Measurements from ENCODE around the gene NELL1.

Gene NELL1

DNA sequence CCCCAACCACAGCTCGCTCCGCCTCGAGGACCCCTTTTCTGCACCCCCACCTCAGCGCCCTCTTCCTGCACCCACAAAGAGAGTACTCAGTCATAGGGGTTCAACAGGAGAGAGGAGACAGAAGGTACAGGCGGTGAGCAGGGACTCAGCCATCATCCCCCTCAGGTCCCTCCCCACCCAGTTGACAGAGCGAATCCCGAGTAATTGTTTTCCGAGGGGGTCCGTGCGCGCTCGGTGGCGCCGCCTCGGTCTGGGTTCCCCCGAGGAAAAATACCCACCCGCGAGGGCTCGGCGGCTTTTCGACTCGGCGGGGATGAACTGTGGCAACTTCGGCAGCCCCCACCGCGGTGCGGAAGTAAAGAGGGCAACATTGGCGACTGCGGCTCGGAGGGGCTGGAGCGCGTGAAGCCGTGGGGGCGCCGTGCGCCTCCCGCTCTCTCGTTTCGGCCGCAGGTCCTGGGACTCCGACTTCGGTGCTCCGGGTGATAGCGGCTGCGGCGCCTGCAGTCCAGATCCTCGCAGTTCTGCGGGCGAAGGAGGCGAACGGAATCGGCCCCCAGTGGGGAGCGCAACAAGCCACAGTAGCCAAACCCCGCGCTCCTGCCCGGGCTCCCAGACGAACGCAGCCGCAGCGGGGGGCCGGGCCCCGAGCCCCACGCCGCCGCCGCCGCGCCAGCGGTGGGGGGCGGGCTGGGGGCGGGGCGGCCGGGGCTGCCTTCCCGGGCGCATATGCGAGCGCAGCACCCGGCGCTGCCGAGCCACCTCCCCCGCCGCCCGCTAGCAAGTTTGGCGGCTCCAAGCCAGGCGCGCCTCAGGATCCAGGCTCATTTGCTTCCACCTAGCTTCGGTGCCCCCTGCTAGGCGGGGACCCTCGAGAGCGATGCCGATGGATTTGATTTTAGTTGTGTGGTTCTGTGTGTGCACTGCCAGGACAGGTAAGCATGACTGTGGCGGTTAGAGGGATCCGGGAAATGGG, at the start of gene NELL1:
NELL1 (plus strand) TSS at position 743 of the 976 bp plus-strand sequence.
- in situ Hi-C loops (cut with MboI; ENCODE audit: low sequenced_read_pairs), result no loop called here

DNA sequence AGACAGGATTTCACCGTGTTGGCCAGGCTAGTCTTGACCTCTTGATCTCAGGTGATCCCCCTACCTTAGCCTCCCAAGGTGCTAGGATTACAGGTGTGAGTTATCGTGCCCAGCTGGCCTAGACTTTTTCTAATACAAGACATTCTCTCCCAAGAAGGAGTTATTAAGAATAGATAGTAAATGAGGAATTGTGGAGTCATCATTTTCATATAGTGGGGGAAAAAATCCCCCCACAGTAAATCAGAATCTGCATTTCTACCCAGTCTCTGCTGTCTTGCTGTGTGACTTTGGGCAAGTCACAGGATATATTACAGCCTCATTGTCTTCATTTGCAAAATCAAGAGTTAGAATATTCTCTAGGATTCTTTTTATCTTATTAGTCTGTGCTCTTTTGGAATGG, 48.4 kb upstream of the NELL1 start:
- in situ Hi-C loops (cut with MboI; ENCODE audit: low sequenced_read_pairs), result no loop called here

DNA sequence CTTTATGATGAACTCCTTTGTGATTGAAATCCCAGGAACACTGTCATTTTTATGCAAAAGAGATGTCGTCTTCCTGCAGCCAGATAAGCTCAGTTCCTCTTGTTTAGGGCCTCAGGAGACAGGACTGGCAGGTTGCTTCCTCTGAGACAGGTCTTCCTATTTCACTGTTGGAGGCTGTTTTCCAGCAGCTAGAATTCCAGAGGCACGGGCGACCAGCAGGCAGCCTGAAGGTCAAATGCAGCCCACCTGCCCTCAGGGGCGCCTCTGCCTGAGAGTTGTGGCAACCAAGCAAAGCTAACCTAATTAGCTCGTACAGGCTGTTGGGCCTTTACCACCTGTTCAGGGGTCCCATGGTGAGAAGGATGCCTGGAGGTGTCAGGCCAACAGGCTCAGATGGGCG, 47.7 kb upstream of the NELL1 start:
- in situ Hi-C loops (cut with MboI; ENCODE audit: low sequenced_read_pairs), result no loop called here

DNA sequence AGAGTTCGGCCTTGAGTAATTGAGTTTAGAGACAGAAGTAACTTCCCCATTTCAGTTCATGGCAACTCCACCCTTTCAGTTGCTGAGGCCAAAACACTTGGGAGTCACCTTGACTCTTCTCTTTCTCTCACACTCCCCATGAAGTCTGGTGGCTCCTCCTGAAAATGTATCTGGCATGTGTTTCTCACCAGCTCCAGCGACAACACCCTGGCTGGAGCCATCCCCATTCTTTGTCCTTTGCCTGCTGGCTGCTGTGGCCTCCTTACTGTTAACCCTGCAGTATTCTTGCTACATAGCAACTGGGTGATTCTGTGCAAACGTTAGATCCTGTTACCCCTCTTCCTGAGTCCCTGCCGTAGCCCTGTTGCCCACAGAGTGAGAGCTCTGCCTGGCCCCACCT, 46.1 kb upstream of the NELL1 start:
- in situ Hi-C loops (cut with MboI; ENCODE audit: low sequenced_read_pairs), result no loop called here

DNA sequence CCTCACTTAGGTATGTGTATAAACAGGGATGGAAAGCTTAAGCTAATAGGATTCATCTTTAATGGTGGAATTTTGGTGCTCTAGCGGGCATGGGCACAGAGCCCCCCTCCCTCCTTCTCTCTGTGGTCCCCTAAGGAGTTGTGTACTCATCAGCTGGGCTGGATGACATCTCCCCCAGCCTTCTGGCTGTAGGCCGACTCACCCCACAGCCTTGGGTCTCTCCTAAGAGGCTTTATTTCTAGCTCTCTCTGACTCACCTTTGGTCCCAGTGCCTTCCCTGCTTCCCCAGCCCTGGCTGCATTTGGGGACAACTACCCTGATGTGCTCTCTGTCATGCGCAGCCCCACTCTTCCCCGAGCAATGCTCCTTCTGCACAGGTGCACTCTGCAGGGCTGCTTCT, 43.1 kb upstream of the NELL1 start:
- in situ Hi-C loops (cut with MboI; ENCODE audit: low sequenced_read_pairs), result no loop called here

DNA sequence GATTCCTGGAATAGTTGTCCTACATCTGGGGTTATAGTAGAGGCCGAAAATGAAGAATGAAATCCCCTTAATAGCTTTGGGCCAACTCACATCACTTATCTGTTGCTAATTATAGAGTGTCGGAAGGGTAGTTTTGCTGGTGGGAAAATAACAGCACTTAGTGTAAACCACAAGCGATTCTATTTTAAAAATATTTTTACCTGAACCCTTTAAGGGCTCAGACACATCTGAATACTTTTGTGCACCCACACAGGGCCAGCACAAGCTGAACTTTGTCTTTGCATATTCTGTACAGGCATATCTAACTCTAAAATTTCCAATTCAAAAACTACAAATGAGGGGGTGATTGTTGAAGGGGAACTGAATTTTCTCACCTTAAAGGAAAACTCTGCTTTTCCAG, 42.4 kb upstream of the NELL1 start:
- in situ Hi-C loops (cut with MboI; ENCODE audit: low sequenced_read_pairs), result no loop called here

DNA sequence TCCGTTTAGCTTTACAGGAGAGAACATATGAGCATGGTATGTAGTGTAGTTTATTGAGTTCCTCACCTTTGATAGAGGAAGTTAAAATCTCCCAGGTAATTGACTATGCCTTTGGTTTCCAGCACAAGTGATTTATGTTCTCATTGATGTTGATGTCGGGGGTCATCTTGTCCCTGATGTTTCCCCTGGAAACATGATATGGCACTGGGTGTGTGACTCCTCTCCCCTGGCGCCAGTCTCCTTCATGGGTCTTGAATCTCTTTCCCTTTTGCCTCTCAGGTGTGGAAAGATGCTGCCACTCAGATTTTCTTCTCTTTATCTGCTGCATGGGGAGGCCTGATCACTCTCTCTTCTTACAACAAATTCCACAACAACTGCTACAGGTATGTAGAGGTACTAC, 41.7 kb upstream of the NELL1 start:
- in situ Hi-C loops (cut with MboI; ENCODE audit: low sequenced_read_pairs), result no loop called here

DNA sequence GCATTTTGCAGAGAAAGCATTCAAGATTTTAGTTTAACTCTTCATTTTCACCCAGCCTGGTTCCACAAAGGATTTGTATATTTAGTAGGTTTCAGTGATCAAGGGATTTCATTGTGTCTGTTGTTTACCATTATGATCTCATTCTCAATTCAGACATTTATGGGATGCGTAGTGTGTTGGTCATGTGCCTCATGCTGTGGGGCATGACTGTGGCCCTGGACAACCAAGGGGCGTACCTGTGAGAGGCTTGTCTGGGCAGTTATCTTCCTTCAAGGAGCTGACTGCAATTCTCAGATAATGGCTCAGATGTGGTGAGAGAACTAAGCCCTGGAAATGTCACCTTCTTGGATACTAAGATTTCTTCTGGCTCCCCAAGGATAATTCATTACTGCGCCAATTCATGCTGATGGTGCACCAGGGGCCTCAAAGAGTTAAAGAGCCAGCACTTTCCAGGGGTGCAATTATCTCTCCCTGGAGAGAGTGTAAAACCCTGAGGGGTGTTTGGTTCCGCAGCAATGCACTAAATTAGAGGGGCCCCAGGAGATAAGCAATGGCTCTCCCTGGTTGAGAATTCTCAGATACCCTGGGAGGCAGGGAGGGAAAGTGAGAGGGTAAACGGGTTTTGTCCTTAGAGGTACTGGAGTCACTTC, 37.7 kb upstream of the NELL1 start:
- in situ Hi-C loops (cut with MboI; ENCODE audit: low sequenced_read_pairs), result no loop called here

DNA sequence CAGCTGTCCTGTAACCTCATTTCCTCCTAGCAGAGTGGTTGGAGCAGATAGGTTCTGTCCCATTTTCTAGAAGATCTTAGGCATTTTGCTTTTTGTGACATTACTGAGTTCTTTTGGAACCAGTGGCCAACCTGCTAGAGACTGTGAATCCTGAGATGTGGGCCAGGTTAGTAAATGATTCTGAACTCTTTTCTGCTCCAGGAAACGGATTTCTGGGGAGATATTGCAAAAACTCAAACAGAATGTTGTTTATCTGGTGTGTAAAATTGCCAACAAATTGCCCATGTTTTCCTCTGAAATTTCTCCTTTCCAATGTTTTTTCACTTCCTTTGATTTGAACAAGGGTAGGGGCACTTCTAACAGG, 37.2 kb upstream of the NELL1 start:
- in situ Hi-C loops (cut with MboI; ENCODE audit: low sequenced_read_pairs), result no loop called here

DNA sequence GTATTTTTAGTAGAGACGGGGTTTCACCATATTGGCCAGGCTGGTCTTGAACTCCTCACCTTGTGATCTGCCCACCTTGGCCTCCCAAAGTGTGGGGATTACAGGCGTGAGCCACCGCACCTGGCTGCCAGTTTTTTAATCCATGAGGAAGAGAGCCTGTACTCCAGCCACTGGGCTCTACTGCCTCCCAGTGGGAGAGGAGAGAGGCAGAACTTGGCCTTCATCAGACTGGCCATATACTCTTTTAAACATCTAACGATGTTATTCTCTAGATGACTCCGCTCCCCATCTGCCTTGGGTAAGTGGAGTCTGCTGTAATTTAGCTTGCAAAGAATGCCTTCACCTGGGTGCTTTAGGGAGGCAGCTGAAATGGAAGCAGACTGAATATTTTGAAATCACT, 35.3 kb upstream of the NELL1 start:
- in situ Hi-C loops (cut with MboI; ENCODE audit: low sequenced_read_pairs), result no loop called here

DNA sequence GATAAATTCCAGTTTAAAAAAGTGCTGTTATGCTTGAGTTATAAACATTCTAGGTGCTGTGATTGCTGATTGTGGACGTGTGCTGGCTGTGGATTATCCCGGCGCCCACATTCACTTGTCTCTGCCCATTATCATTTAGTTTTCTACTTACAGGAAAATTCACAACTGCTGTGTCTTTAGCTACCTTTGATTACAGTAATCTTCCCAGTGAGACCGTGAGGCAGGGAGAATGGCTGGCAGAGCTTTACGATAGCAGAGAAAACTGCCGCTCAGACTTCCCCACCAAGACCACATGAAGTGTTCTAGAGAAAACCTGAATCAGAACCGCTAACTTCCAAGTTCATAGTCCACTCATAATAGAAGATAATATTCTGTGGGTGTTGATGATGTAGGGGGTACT, 34.6 kb upstream of the NELL1 start:
- in situ Hi-C loops (cut with MboI; ENCODE audit: low sequenced_read_pairs), result no loop called here

DNA sequence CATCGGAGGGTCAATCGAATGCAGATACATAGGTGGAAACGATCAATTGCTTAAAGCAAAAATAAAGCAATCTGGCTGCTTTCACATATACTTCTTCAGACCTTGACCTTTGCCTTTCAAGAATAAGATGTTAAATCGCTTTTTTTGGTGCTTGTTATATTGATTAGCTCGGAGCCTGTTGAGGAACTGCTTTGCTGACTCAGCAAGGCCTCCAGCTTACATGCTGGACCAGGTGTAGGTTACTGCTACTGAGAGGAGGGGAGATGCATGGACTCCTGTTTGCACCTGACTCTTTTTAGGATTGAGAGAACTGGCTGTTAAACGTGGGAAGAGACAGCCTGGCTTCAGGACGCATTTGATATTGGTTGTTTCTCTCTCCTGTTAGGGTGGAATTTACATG, 31.3 kb upstream of the NELL1 start:
- in situ Hi-C loops (cut with MboI; ENCODE audit: low sequenced_read_pairs), result no loop called here

DNA sequence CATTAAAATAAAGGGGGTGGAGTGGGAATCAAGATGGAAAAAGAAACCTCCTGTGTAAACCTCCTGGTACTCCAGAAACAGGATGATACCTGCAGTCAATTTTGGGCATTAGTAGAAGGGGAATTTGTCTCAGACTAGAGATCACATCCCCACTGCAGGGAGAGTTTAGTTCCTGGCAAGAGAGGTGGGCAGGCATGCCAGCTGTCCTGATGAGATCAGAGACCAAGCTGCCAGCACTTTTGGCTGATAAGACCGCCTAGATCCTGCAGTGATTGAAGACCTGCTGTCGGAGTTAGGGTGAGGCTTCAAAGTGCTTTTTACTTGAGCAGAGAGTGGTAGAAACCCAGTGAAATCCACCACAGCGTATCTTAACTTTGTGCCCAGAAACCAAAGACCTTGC, 29.7 kb upstream of the NELL1 start:
- in situ Hi-C loops (cut with MboI; ENCODE audit: low sequenced_read_pairs), result no loop called here

DNA sequence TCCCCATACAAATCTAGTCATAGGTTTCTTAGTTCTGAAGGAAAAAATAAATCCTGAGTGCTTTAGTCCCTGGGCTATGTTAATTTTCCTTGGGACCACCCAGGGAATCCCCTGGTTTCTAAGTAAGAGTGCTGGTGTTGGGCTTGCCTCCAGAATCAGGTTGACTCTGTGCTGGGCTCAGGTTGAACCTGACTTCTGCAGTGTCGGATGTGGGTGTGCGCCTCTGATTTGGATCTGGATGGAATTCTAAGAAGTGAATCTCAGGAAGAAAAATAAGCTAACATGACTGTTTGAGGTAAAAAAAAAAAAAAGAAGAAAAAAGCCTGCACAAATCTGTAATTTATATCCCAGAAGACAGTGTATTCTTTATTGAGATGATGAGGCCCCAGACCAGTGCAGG, 29.0 kb upstream of the NELL1 start:
- in situ Hi-C loops (cut with MboI; ENCODE audit: low sequenced_read_pairs), result no loop called here

DNA sequence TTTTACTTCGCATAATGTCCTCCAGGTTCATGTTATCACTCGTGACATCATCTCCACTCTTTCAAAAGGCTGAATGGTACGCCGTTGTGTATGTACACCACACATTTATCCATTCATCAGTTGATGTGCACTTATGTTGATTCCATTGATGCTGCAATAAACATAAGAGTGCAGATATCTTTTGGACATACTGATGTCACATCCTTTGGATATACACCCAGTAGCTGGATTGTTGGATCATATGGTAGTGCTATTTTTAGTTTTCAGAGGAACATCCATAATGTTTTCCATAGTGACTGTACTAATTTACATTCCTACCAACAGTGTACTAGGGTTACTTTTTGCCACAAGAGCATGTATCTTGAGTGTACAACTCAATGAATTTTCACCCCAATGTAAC, 25.0 kb upstream of the NELL1 start:
- in situ Hi-C loops (cut with MboI; ENCODE audit: low sequenced_read_pairs), result no loop called here

DNA sequence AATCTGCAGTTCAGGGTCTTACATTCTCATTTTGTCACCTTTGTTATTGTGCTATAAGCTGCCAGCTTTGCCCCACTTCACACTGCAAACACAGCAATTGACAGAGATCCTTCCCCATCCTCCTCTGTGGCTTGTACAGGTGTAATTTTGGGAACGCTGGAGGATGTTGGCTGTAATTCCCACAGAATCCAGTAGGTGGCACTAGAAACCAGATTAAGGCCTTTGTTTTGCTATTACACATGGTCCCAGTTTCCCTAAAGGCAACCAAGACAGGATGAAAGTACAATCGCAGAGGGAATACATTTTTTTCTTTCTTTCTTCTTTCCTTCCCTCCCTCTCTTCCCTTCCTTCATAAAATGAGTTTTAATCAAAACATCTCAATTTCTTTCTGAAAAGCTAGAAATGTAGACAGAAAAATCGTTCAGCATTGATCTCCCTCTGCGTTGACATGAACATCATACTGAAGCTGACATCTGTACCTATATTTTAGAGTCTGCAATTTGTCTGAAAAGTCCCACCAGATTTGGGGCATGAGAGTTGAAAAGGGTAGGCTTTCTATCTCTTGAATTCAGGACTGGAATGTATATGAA, 21.3 kb upstream of the NELL1 start:
- in situ Hi-C loops (cut with MboI; ENCODE audit: low sequenced_read_pairs), result no loop called here

DNA sequence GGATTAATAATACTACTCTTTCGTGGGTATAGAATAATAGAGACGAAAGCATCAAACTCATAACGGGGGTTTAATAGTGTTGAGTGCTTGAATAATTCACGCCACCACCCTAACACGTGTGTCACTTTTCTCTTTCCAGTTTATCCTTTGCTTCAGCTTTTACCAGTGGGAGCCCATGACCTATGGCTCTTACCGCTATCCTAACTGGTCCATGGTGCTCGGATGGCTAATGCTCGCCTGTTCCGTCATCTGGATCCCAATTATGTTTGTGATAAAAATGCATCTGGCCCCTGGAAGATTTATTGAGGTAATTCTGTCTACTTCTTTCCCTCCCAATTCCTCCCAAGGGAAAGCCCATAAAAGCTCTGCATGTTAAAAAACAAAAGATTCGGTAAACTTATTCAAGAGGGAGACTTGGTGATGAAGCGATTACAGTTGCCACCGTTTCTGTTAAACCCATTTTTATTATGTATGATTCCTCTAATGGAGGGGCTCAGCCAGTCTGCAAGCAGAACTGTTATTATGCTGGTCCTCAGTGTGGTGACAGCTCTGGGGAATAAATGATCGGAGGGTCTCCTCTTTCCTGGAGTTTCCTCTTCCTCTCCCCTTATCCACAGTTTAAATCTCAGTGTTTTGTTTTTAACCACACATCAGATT, 17.1 kb upstream of the NELL1 start:
- in situ Hi-C loops (cut with MboI; ENCODE audit: low sequenced_read_pairs), result no loop called here

DNA sequence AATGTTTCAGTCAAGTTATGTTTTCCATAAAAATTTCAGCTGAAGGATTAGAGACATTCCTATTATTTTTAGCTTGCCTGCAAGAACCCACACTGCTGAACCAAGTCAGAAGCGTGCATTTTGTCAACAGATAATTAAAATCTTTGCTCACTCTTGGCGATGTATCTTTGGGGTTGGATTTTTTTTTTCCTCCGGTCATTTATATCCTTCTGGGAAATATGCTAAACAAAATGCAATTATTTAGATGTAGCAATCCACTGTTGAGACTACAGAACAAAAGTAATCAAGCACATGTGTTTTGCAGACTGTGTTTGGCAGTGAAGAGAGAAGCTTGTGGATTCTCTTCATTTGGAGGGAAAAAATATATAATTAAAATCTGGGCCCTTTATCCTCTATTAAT, 15.3 kb upstream of the NELL1 start:
- in situ Hi-C loops (cut with MboI; ENCODE audit: low sequenced_read_pairs), result no loop called here

DNA sequence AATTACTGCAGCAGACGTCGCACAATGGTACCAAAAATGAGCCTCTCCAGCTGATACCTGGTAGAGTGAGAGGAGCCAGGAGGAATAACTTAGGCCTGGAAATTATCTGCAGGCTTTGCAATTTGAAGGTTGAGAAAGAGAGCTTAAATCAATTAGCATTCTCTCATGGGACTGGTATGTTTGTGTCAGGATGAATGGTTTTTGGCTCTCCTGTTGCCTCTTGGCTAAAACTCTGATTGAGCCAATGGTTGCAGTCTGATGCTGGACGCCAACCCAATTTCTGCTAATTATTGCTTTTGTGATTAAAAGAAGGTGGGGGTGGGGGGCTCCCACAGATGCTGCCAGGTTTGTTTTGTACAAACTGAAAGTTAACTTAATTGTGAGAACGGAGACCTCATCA, 12.5 kb upstream of the NELL1 start:
- in situ Hi-C loops (cut with MboI; ENCODE audit: low sequenced_read_pairs), result no loop called here

DNA sequence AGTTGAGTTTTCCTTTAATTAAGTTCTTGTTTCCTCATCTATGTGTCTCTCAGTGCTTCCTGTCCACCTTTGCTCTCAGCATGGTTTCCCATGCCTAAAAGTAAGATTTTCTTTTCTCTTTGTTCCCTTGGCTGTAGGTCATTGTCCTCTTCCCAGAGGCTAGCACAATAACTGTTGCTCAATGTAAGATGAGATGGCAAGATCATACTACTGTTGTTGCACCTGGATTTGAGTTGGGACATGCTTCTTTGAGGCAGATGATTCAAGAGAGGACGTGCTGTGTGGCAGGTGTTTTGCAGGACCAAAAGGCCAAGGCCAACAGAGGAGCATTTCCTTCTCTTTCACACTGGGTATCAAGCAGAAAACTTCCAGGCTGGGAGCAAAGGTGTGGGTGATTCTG, 11.3 kb upstream of the NELL1 start:
- in situ Hi-C loops (cut with MboI; ENCODE audit: low sequenced_read_pairs), result no loop called here

DNA sequence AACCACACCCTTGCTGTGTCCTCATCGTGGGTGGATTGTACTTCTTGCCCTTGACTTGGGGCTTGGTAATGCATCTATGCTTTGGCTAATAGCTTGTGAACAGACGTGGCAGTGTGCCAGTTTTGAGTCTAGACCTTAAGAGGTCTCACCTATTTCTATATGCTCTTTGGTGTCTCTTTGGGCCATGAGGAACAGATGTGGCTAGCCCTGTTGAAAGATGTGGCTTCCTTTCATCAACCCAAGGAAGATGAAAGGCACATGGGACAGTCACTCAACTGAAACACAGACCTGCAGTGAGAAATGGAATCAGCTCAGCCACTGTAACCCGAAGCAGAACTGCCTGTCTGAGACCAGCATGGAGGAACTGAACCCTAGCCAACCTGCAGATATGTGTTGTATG, 7.9 kb upstream of the NELL1 start:
- in situ Hi-C loops (cut with MboI; ENCODE audit: low sequenced_read_pairs), result no loop called here

DNA sequence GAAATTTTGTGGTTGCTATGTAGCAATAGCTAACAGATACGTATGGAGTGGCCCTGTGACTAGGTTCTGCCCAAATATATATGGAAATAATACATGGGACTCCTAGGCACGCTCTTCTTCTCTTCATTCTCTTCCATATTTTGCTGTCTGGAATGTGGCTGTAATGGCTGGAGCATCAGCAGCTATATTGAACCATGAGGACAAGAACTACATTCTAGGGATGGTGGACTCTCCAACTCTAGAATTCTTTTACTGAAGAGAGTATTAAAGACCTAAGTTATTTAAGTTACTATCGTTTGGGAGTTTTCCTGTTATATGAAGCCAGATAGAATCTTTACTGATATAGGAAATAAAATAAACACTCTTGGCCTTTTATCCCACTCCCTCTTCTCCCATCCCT, 7.5 kb upstream of the NELL1 start:
- in situ Hi-C loops (cut with MboI; ENCODE audit: low sequenced_read_pairs), result no loop called here

Measured in HL-60/S4 (cell line).